Activated CD8-positive, alpha-beta T cell treated with anti-CD3 and anti-CD28 coated beads for 36 hours (primary cell): ENCODE measurements around the gene TREH. TPM values are rescaled to one million over a fixed set of nuclear protein-coding genes. Genes with fewer than 3 reads are reported as not detected.

ENCODE experiments used
- microRNA-seq: library from miRNA; unstranded; fragments of <30 nt; microRNA quantifications from one replicate; pipeline ENCODE4 v1.2.0, GENCODE V29; 2022; ENCODE audit warnings: borderline microRNAs expressed, borderline replicate concordance
- total RNA-seq, 2 experiments: library from RNA; stranded (reverse); gene quantifications; one replicate each; pipeline ENCODE4 v1.2.3, GENCODE V29; 2021

TREH gene
- total RNA-seq, 2 experiments from 2014 or later = not detected

Small RNA genes within 50 kb of the gene (microRNA-seq; reads per million reads assigned to microRNA genes)
- not detected for gene MIR6716

Other genes with a start within 250 kb of the TREH start
- 10 to 100 TPM; 68.8 to 75.0 TPM for gene KMT2A, start 243.2 kb downstream of the TREH start, total RNA-seq
- gene TTC36, start 152.2 kb downstream of the TREH start, total RNA-seq = under 1 TPM; 0.36 to 0.43 TPM
- gene TMEM25, start 148.5 kb downstream of the TREH start, total RNA-seq = 10 to 100 TPM in 1 of 2 experiments, 1 to 10 TPM in 1; 9.8 to 15.0 TPM
- gene IFT46, start 113.7 kb downstream of the TREH start, total RNA-seq = 10 to 100 TPM; 14.9 to 16.0 TPM
- 100 to 1,000 TPM; 134 to 135 TPM for gene ARCN1, start 107.2 kb downstream of the TREH start, total RNA-seq
- 1 to 10 TPM; 3.0 to 5.1 TPM for gene PHLDB1, start 72.0 kb downstream of the TREH start, total RNA-seq
- gene DDX6, start 111.5 kb upstream of the TREH start, total RNA-seq = 100 to 1,000 TPM; 155 to 158 TPM
- under 1 TPM; 0.60 to 0.92 TPM for gene CXCR5, start 204.2 kb upstream of the TREH start, total RNA-seq
- 10 to 100 TPM; 35.9 to 38.8 TPM for gene BCL9L, start 246.3 kb upstream of the TREH start, total RNA-seq